ENCODE measurements around the gene DCST1. TPM values are rescaled to one million over a fixed set of nuclear protein-coding genes. Genes with fewer than 3 reads are reported as not detected.

The DCST1 gene
- polyA plus RNA-seq, 3 donors = 0.05 TPM; not detected in 2

DNA sequence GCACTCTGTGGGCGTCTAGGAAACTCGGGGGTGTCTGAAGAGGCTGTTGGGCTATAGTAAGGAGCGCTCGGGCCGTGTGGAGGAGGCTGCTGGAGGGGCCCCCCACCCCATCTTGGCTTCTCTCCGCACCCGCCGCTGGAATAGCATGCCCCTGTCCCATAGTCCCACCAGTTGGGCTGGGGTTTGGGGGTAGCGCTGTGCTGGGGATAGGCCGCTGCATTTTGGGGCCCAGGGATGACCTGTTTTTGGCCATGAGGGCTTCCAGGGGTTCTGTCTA is 45.5 kb downstream of the DCST1 start:
- Histone ChIP-seq H3K4me1 (ENCODE audit: control insufficient read depth in 1 of 2, insufficient read depth in 2 of 2, low read length in 2 of 2) (peaks cover 44 to 53% of the 10 kb centered on the region in 2 donors), H3K4me2 (replicated peaks; ENCODE audit: extremely low read depth, low read length, poor library complexity, severe bottlenecking) (peak overlapping the region; percentile 77), H3K36me3 (replicated peaks in 1 of 2; ENCODE audit: control insufficient read depth in 1 of 2, insufficient read depth in 2 of 2, low read length in 2 of 2) (no peaks in the 10 kb centered on the region), H3K9me3 (replicated peaks in 1 of 2; ENCODE audit: control insufficient read depth in 1 of 2, insufficient read depth in 1 of 2, low read length in 2 of 2) (peaks cover 0 to 16% of the 10 kb centered on the region in 2 donors), H3K27me3 (ENCODE audit: control insufficient read depth in 2 of 2, insufficient read depth in 2 of 2, low read length in 2 of 2) (peaks cover 57 to 74% of the 10 kb centered on the region in 2 donors), H3K9ac (ENCODE audit: insufficient read depth, low read length, poor library complexity, severe bottlenecking) (peak overlapping the region; percentile 36), H3K79me2 (ENCODE audit: insufficient read depth, low read length) (no peaks in the 10 kb centered on the region), H4K20me1 (ENCODE audit: insufficient read depth, low read length) (peaks cover 38% of the 10 kb centered on the region), H3K4me3 (replicated peaks in 1 of 3; ENCODE audit: low read depth in 2 of 3, low read length in 3 of 3) (peak overlapping the region in 1 of 3 experiments; percentile 67), H2AFZ (ENCODE audit: insufficient read depth, low read depth, low read length, poor library complexity, severe bottlenecking) (no peak overlapping the region), H3K27ac (ENCODE audit: low read depth in 1 of 2, low read length in 2 of 2) (no peak overlapping the region)
- Mint-ChIP-seq H3K9me3 (peaks cover 0 to 41% (median 15%) of the 10 kb centered on the region in 7 donors), H3K27ac (no peak overlapping the region), H3K27me3 (ENCODE audit: low read depth in 3 of 3) (peaks cover 59 to 81% (median 73%) of the 10 kb centered on the region in 3 donors), H3K36me3 (peaks cover 13 to 18% of the 10 kb centered on the region in 2 donors), H3K4me3 (peak overlapping the region; percentile 65 to 91), H3K4me1 (peaks cover 37% of the 10 kb centered on the region)
- no peak for DNase-seq
- TF ChIP-seq, protein P1, sequence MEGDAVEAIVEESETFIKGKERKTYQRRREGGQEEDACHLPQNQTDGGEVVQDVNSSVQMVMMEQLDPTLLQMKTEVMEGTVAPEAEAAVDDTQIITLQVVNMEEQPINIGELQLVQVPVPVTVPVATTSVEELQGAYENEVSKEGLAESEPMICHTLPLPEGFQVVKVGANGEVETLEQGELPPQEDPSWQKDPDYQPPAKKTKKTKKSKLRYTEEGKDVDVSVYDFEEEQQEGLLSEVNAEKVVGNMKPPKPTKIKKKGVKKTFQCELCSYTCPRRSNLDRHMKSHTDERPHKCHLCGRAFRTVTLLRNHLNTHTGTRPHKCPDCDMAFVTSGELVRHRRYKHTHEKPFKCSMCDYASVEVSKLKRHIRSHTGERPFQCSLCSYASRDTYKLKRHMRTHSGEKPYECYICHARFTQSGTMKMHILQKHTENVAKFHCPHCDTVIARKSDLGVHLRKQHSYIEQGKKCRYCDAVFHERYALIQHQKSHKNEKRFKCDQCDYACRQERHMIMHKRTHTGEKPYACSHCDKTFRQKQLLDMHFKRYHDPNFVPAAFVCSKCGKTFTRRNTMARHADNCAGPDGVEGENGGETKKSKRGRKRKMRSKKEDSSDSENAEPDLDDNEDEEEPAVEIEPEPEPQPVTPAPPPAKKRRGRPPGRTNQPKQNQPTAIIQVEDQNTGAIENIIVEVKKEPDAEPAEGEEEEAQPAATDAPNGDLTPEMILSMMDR (IDR thresholded peaks at IDR 0.05) = no peak
- 24% methylated on average over 2 of the region's 10 CpGs for WGBS (ENCODE audit: insufficient coverage)
- intact Hi-C loops (cut with micrococcal nuclease) = no loop called here

DNA sequence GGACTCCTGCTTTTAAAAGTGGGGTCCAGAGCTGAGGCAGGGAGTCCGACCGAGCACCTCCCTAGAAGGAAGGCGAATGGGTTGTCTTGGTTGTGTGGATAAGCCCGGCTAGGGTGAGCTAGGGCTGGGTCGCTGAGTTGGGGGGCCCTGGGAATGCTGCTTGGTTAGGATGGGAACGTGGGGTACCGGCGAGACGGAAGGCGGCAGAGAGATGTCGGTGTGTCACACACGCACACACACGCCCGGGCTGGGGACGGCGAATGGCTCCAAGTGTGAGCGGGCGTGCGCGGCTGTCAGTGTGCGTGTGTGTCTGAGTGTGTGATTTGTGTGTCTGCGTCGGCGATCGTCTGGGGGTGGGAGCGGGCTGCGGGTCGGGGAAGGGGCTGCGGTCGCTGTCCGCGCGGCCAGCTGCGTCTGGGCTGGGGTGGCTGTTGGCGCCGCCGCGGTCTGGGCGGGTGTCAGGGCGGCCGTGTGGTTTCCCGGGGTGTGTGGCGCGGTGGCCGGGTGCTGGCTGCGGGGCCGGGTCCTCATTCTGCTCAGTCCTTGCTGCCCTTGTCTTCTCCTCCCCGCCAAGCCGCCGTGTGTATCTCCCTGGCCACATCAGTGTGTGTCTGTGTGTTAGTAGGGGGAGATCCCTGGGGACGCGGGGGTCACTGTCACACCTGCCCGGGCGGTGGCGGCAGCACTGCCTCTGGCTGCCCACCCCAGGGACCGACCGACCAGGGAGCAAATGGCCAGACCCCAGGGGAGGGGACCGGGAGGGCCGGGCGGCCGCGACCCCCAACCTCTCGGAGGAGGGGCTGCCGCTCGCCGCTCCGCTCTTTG is 46.1 kb downstream of the DCST1 start:
- H3K4me1 Mint-ChIP-seq = peaks cover 43% of the 10 kb centered on the region
- peaks cover 13 to 18% of the 10 kb centered on the region in 2 donors for H3K36me3 Mint-ChIP-seq
- under 1% methylated on average over 46 of the region's 67 CpGs for WGBS (ENCODE audit: insufficient coverage)
- intact Hi-C loops (cut with micrococcal nuclease) = loop anchor here in 1 of 2 donors (10.0 kb wide), 1 partner anchor 525 kb away; the partner anchor contains the start of gene UBE2Q1
- Histone ChIP-seq H3K36me3 (replicated peaks in 1 of 2; ENCODE audit: control insufficient read depth in 1 of 2, insufficient read depth in 2 of 2, low read length in 2 of 2) (no peaks in the 10 kb centered on the region), H3K9me3 (replicated peaks in 1 of 2; ENCODE audit: control insufficient read depth in 1 of 2, insufficient read depth in 1 of 2, low read length in 2 of 2) (peaks cover 0 to 16% of the 10 kb centered on the region in 2 donors), H3K9ac (ENCODE audit: insufficient read depth, low read length, poor library complexity, severe bottlenecking) (no peak overlapping the region), H3K79me2 (ENCODE audit: insufficient read depth, low read length) (no peaks in the 10 kb centered on the region), H2AFZ (ENCODE audit: insufficient read depth, low read depth, low read length, poor library complexity, severe bottlenecking) (no peak overlapping the region), H3K4me1 (ENCODE audit: control insufficient read depth in 1 of 2, insufficient read depth in 2 of 2, low read length in 2 of 2) (peaks cover 49 to 58% of the 10 kb centered on the region in 2 donors), H3K4me3 (replicated peaks in 1 of 3; ENCODE audit: low read depth in 2 of 3, low read length in 3 of 3) (peak overlapping the region in 1 of 3 experiments; percentile 67), H3K27ac (ENCODE audit: low read depth in 1 of 2, low read length in 2 of 2) (no peak overlapping the region), H3K4me2 (replicated peaks; ENCODE audit: extremely low read depth, low read length, poor library complexity, severe bottlenecking) (peak overlapping the region; percentile 77), H3K27me3 (ENCODE audit: control insufficient read depth in 2 of 2, insufficient read depth in 2 of 2, low read length in 2 of 2) (peaks cover 57 to 76% of the 10 kb centered on the region in 2 donors), H4K20me1 (ENCODE audit: insufficient read depth, low read length) (peaks cover 41% of the 10 kb centered on the region)
- peak overlapping the region; percentile 65 to 91 for H3K4me3 Mint-ChIP-seq
- H3K9me3 Mint-ChIP-seq = peaks cover 0 to 41% (median 15%) of the 10 kb centered on the region in 7 donors
- TF ChIP-seq, protein P1 (IDR thresholded peaks at IDR 0.05) = no peak
- DNase-seq = no peak
- peak overlapping the region in 1 of 7 donors; percentile 41 for H3K27ac Mint-ChIP-seq
- H3K27me3 Mint-ChIP-seq (ENCODE audit: low read depth in 3 of 3) = peaks cover 61 to 80% (median 75%) of the 10 kb centered on the region in 3 donors

Data from CD14-positive monocyte (primary cell).